ENCODE data around the gene KCNN3. TPM values are rescaled to one million over a fixed set of nuclear protein-coding genes. Genes with fewer than 3 reads are reported as not detected.

The KCNN3 gene
- total and polyA plus RNA-seq, 10 donors: 0.13 to 15.1 (median 7.4) TPM

GRCh38 chr1:154703170-154703569 is 166.9 kb downstream of the KCNN3 start:
- peaks cover 0 to 13% (median 0%) of the 10 kb centered on the region in 7 donors for H3K27me3 ChIP-seq (replicated peaks in 1 of 7)

GRCh38 chr1:154698320-154699096 is 171.6 kb downstream of the KCNN3 start:
- no peak overlapping the region for H3K4me3 ChIP-seq
- no peaks in the 10 kb centered on the region for H3K9me3 ChIP-seq
- TF ChIP-seq POLR2A (IDR thresholded peaks at IDR 0.05) (no peak), POLR2AphosphoS5 (IDR thresholded peaks at IDR 0.05) (no peak), CTCF (IDR thresholded peaks at IDR 0.05 in 8 of 11, conservative IDR thresholded peaks at IDR 0.05 in 3 of 11) (no peak)
- H3K36me3 ChIP-seq: no peaks in the 10 kb centered on the region
- peaks cover 0 to 8% (median 0%) of the 10 kb centered on the region in 7 donors for H3K27me3 ChIP-seq (replicated peaks in 1 of 7)
- peaks cover 0 to 5% (median 0%) of the 10 kb centered on the region in 6 donors for H3K4me1 ChIP-seq
- 78 to 91% (median 86%) methylated on average over 4 of the region's 4 CpGs for WGBS, 5 donors
- intact Hi-C loops (cut with DNase I; ENCODE audit: low total_unique reads): no loop called here
- DNase-seq: no peak
- no peak overlapping the region for H3K27ac ChIP-seq

More at GRCh38 chr1:154703170-154703569, 166.9 kb downstream of the KCNN3 start:
- WGBS, 5 donors: 29 to 41% (median 35%) methylated on average over 5 of the region's 5 CpGs
- intact Hi-C loops (cut with DNase I; ENCODE audit: low total_unique reads): no loop called here
- Histone ChIP-seq H3K36me3 (no peaks in the 10 kb centered on the region), H3K27ac (no peak overlapping the region), H3K9me3 (no peaks in the 10 kb centered on the region), H3K4me1 (peaks cover 0 to 5% (median 0%) of the 10 kb centered on the region in 6 donors), H3K4me3 (no peak overlapping the region)
- no peak for DNase-seq
- TF ChIP-seq POLR2AphosphoS5 (IDR thresholded peaks at IDR 0.05) (no peak), POLR2A (IDR thresholded peaks at IDR 0.05) (no peak), CTCF (IDR thresholded peaks at IDR 0.05 in 8 of 11, conservative IDR thresholded peaks at IDR 0.05 in 3 of 11) (no peak)

GRCh38 chr1:154697710-154698109 is 172.4 kb downstream of the KCNN3 start:
- Histone ChIP-seq H3K27ac (no peak overlapping the region), H3K4me3 (no peak overlapping the region), H3K9me3 (no peaks in the 10 kb centered on the region), H3K4me1 (peaks cover 0 to 5% (median 0%) of the 10 kb centered on the region in 6 donors), H3K27me3 (replicated peaks in 1 of 7) (peaks cover 0 to 8% (median 0%) of the 10 kb centered on the region in 7 donors), H3K36me3 (no peaks in the 10 kb centered on the region)
- intact Hi-C loops (cut with DNase I; ENCODE audit: low total_unique reads): no loop called here
- TF ChIP-seq POLR2A (IDR thresholded peaks at IDR 0.05): no peak
- no peak for TF ChIP-seq POLR2AphosphoS5 (IDR thresholded peaks at IDR 0.05)
- no peak for TF ChIP-seq CTCF (IDR thresholded peaks at IDR 0.05 in 8 of 11, conservative IDR thresholded peaks at IDR 0.05 in 3 of 11)
- DNase-seq: no peak

- H3K4me1 ChIP-seq: peaks cover 0 to 4% (median 0%) of the 10 kb centered on the region in 6 donors
- DNase-seq: no peak
- H3K4me3 ChIP-seq: no peak overlapping the region
- WGBS, 5 donors: 56 to 76% (median 58%) methylated on average over 4 of the region's 4 CpGs
- intact Hi-C loops (cut with DNase I; ENCODE audit: low total_unique reads): no loop called here
- no peak for TF ChIP-seq CTCF (IDR thresholded peaks at IDR 0.05 in 8 of 11, conservative IDR thresholded peaks at IDR 0.05 in 3 of 11)
- TF ChIP-seq POLR2A (IDR thresholded peaks at IDR 0.05): no peak
- no peak for TF ChIP-seq POLR2AphosphoS5 (IDR thresholded peaks at IDR 0.05)
- peaks cover 0 to 8% (median 0%) of the 10 kb centered on the region in 7 donors for H3K27me3 ChIP-seq (replicated peaks in 1 of 7)
- H3K9me3 ChIP-seq: no peaks in the 10 kb centered on the region
- no peak overlapping the region for H3K27ac ChIP-seq
- no peaks in the 10 kb centered on the region for H3K36me3 ChIP-seq
Measured at GRCh38 chr1:154696456-154696855, 173.6 kb downstream of the KCNN3 start.
